Islet precursor cell (in vitro differentiated cells): ENCODE results near the gene PDE4DIP.
"Not testable (repeated sequence)": the region's sequence is repeated elsewhere in the genome, so short reads cannot be mapped to it uniquely, and the experiment has no call there.

ENCODE experiments used
- DNase-seq: peaks from one replicate; pipeline ENCODE4 v3.0.0-alpha.2; 2018

PDE4DIP gene

DNA sequence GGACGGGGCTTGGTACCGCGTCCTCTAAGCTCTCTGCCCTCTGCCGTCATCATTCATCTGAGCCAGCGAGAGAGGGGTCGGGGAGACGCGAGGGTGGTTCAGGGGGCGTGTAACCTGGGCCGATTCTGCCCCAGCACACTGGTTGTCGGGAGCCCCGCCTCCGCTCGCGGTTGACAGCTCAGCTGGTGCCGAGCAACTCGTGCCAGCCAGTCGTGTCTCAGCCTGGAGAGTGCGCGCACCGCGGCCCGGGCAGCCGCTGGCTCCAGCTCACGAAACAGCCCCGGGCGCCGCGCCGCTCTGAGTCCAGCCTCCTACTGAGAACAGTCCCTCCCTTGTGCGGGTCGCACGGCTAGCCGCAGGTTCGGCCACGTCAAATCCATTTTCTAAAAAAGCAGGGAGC lies at the start of gene PDE4DIP:
PDE4DIP (plus strand) TSS at position 209 of the 400 bp plus-strand sequence. CDS start 347 bp downstream, outside the sequence.
- not testable (repeated sequence) for DNase-seq

- not testable (repeated sequence) for DNase-seq
Observed at GRCh38 chr1:148808268-148808928, 35.8 kb upstream of the PDE4DIP start.

GRCh38 chr1:148808929-148809283 lies 35.3 kb upstream of the PDE4DIP start:
- DNase-seq: not testable (repeated sequence)

DNA sequence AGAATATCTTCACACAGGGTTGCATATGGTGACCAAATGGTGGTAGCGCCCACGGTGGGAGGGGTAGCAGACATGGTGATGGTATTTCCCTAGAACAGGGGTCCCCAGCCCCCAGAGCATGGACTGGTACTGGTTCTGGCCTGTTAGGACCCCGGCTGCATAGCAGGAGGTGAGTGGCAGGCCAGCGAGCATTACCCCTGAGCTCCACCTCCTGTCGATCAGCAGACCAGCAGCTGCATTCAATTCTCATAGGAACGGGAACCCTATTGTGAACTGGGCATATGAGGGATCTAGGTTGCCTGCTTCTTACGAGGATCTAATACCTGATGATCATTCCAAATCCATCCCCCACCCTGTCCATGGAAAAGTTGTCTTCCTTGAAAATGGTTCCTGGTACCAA lies 22.0 kb upstream of the PDE4DIP start:
- DNase-seq: not testable (repeated sequence)

- DNase-seq: not testable (repeated sequence)
Observed at GRCh38 chr1:148823822-148824221, 20.4 kb upstream of the PDE4DIP start.

- not testable (repeated sequence) for DNase-seq
Observed at GRCh38 chr1:148825029-148825428, 19.2 kb upstream of the PDE4DIP start.

DNA sequence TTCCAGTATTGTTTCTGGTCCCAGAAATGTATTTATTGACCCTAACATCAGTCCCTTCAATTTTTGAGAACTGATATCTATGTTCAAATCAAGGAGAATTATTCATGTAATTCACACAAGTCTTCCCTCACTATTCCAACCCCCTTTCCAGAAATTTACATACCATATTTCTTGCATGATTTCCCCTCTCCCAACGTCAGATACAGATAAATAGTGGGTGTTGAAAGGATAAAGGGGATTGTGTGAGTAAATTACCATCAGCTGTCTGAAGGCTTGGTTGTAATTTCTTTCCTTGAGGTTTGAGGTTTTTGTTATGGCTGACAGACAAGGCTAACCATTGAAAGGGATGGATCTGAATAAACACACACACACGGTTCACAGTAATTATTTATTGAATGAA lies 15.7 kb upstream of the PDE4DIP start:
- not testable (repeated sequence) for DNase-seq

DNA sequence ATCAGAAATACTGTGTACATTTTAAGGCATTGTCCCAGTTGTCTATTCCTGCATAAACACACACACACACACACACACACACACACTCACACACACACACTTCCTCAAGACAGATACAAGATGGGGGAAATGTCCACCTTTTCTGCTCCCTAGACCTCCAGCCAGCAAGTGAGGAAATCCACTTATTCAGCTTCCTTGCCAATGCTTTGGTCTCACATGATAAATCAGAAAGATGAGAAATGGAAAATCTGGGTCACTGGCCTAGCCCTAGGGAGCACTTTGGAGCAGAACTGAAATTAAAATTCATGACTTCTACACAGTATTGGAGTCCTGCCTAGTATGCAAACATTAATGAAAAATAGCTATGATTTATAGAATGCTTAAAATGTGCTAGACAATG lies 15.3 kb upstream of the PDE4DIP start:
- not testable (repeated sequence) for DNase-seq

DNA sequence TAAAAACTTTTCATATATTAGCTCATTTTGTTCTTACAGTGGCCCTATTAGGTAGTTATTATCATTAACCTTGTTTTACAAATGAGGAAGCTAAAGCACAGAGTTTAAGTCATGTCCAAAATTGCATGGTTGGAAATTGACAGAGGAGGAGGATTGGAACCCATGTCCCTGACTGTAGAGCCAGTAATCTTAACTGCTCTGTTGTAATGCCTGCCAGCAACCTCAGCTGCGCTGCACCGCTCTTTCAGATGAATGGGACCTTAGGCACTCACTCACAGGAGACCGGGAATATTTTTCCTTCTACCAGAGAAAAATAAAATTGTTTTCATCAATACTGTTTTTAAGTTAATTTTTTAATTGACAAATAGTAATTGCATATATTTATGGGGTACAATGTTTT lies 14.9 kb upstream of the PDE4DIP start:
- DNase-seq: not testable (repeated sequence)

- DNase-seq: not testable (repeated sequence)
Observed at GRCh38 chr1:148841262-148841661, 3.0 kb upstream of the PDE4DIP start.

- DNase-seq: not testable (repeated sequence)
Observed at GRCh38 chr1:148844651-148845050, 423 bp downstream of the PDE4DIP start.

DNA sequence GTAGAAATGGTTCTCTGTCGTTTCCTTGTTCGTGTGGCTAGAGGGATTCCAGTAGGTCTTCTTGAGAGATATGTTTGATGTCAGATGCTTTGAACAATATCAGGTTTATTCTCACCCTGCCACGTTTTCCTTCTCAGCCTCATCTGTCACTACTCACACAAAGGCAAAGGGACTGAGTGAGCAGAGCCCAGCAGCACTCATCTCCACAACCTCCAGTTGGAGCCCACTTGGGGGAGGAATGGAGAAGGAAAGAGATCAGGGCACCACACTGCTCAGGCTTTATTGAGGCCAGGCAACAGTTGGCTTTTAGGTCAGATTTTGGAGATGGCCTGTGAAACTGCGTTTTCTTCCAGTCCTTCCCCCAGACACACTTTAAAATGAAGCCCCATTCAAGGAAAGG lies 840 bp downstream of the PDE4DIP start:
- DNase-seq: not testable (repeated sequence)

- DNase-seq: not testable (repeated sequence)
Observed at GRCh38 chr1:148850347-148850746, 6.1 kb downstream of the PDE4DIP start.

GRCh38 chr1:148850840-148851239 lies 6.6 kb downstream of the PDE4DIP start:
- not testable (repeated sequence) for DNase-seq

- not testable (repeated sequence) for DNase-seq
Observed at GRCh38 chr1:148851684-148852083, 7.5 kb downstream of the PDE4DIP start.

DNA sequence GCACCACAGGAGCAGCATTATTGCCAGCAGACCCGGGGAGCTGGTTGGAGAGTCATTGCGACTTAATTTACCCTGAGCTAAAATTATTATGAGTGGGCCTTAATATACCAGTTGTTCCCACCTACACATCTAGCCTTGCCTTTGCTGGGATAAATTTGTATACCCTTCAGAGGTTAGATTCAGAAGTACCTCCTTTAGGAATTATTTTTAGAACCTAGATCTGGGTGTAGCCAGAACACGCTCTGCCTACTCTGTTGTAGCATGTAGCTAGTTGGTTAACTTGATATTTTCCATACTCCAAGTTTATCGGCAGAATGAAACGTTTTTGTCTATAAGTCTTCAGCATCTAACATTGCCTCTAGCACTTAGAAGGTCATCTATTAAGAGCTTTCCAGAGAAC lies 9.1 kb downstream of the PDE4DIP start:
- DNase-seq: not testable (repeated sequence)

GRCh38 chr1:148854063-148854462 lies 9.8 kb downstream of the PDE4DIP start:
- DNase-seq: not testable (repeated sequence)

DNA sequence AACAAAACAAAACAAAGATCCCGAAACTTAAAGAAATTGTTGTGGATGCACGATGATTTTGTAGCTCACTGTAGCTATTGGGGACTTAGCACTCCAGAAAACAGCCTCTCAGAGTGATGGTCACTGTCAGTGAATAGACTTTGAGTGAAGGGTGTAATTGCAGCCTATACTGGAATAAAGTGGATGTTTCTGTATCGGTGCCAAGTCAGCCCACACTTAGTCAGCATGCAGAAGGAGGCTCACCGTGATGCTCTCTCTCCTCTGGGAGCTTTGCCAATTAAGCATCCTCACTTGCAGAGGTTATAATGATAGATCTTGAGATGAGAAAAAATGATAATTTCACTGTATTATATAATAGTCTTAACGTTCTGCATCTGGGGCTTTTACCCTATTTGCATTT lies 11.1 kb downstream of the PDE4DIP start:
- DNase-seq: not testable (repeated sequence)

- not testable (repeated sequence) for DNase-seq
Observed at GRCh38 chr1:148860049-148860448, 15.8 kb downstream of the PDE4DIP start.

DNA sequence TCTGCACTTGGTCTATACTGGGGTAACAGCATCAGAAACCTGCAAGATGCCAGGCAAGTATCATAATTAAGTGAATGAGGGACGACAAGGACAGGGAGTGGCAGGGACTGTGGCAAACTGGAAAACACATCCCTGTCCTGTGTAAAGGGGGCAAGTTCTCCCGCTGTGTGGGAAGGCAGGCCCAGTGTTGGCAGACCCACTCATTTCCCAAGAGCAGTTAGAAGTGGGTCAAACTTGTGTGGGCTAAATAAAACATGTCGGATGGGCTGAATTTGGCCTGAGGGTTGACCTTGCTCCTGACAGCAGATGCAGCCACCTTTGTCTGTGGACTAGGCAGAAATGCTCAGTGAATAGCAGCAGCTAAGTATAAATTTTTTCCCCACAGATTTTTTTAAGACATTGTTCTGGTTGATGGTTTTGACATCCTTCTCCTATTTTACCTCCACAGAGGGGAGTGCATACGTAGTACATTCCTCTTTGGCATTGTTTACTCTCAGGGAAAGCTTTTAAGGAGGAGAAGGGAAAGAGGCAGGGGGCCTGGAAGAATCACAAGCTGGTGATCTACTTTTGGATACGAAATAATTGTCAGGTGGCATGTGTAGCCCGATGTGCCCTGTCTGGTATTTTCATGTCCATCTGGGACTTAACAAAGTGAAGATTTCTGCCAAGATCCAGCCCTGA lies 16.5 kb downstream of the PDE4DIP start:
- not testable (repeated sequence) for DNase-seq

DNA sequence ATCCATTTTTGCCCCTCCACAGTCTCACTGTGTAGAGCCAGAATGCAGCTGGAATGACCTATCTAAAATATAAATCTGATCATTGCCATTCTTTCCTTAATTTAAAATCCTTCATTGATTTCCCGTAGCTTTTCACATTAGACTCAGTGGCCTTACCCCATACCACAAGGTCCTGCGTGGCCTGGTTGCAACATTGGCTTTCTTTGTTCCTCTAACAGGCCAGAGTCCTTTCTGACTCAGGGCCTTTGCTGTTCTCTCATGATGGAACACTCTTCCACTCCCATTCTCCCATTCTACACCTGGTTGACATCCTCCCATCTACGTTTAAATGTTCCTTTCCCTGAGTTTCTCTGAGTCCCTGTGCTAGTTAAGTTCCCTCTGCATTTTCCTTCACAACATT lies 18.4 kb downstream of the PDE4DIP start:
- DNase-seq: not testable (repeated sequence)

GRCh38 chr1:148868924-148869633 lies 24.9 kb downstream of the PDE4DIP start:
- not testable (repeated sequence) for DNase-seq

- not testable (repeated sequence) for DNase-seq
Observed at GRCh38 chr1:148869634-148869961, 25.4 kb downstream of the PDE4DIP start.
